ENCODE measurements around the gene EMILIN1.

DNA sequence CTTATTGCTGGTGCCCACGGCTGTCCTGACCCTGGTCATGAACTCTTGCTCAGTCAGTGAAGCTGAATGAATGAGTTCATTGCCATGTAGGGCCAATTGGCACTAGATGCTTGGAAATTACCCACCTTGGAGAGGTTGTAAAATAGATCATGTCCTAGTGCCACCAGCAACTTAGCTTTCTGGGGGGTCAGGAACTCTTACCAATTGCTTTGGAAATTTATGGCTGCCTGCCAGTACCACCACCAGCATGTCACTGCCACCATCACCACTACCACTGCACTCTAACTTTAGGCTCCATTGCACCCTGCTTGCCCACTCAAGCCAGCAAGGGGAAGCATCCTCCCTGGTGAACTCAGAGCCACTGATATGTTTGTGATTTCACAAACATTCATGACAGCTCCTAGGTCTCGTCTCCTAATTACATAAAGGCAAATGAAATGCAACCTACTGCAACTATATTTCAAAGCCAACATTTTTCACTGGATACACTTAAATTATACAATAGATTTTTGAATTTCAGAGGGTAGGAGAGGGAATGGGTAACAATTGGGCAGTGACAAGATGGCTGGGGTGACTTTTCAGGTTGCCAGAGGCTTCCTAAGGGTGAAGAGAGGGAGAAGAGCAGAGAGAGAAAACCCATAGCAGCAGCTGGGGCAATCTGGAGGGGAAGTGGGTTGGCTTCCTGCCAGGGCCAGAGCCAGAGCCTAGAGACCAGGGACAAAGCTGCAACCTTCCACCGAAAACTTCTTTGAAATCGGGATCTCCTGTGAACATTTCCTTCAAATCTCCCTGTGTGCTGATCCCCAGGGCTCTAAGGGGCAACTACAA, 3.5 kb upstream of the EMILIN1 start:
- TF ChIP-seq CTCF (IDR thresholded peaks at IDR 0.05): no peak
- no peak for TF ChIP-seq POLR2AphosphoS5 (IDR thresholded peaks at IDR 0.05; ENCODE audit: low read depth, low read length)
- TF ChIP-seq REST (IDR thresholded peaks at IDR 0.05; ENCODE audit: insufficient read depth in 1 of 2, low read depth in 2 of 2, low read length in 1 of 2): no peak
- TF ChIP-seq SIN3A (IDR thresholded peaks at IDR 0.05; ENCODE audit: borderline replicate concordance, insufficient read depth, low read depth, low read length): no peak
- TF ChIP-seq TCF7L2 (IDR thresholded peaks at IDR 0.05; ENCODE audit: low read depth, low read length): no peak

Data from Panc1 (cell line).